Activated T-cell treated with anti-CD3 and anti-CD28 coated beads, Interleukin-2, amount 50 U/mL, for 4 hours (primary cell): ENCODE results near the gene VSX2. TPM values are rescaled to one million over a fixed set of nuclear protein-coding genes. Genes with fewer than 3 reads are reported as not detected.

Source experiments
- ATAC-seq, 2 donors: fragments of 200-7000 bp; cut with Tn5 transposase; one replicate each; pipeline ENCODE4 v1.10.0; 2021
- DNase-seq: peaks from one replicate; pipeline ENCODE4 v3.0.0-alpha.2; 2020
- H3K27me3 Mint-ChIP-seq: one replicate; pipeline ENCODE4 v1.8.0; 2021; ENCODE audit warnings: low read depth, mixed read lengths
- H3K36me3 Mint-ChIP-seq: one replicate; pipeline ENCODE4 v1.8.0; 2022; ENCODE audit warnings: mixed read lengths; ENCODE audit not compliant: insufficient read depth
- H3K4me1 Mint-ChIP-seq: one replicate; pipeline ENCODE4 v1.8.0; 2021; ENCODE audit warnings: low read depth, mixed read lengths
- H3K4me3 Mint-ChIP-seq: one replicate; pipeline ENCODE4 v1.8.0; 2021; ENCODE audit warnings: mild to moderate bottlenecking, moderate library complexity, mixed read lengths
- H3K9me3 Mint-ChIP-seq: one replicate; pipeline ENCODE4 v1.8.0; 2021; ENCODE audit warnings: mixed read lengths
- total RNA-seq, 3 donors: library from RNA; stranded (reverse); gene quantifications; one replicate each; pipeline ENCODE4 v1.2.1, GENCODE V29; 2021

Gene VSX2
- total RNA-seq, 3 donors from 2014 or later: not detected

GRCh38 chr14:74216671-74217070 lies 22.6 kb upstream of the VSX2 start:
- Mint-ChIP-seq H3K4me3 (no peak overlapping the region), H3K27me3 (peaks cover 19% of the 10 kb centered on the region), H3K36me3 (no peaks in the 10 kb centered on the region), H3K9me3 (no peaks in the 10 kb centered on the region), H3K4me1 (peaks cover 2% of the 10 kb centered on the region)
- ATAC-seq (no peak), DNase-seq (no peak)

- peak; percentile 95 to 98 for ATAC-seq
Measured at GRCh38 chr14:74217672-74218448, 21.4 kb upstream of the VSX2 start.

GRCh38 chr14:74218462-74218861 lies 20.8 kb upstream of the VSX2 start:
- Mint-ChIP-seq H3K4me3 (no peak overlapping the region), H3K27me3 (peaks cover 17% of the 10 kb centered on the region), H3K9me3 (no peaks in the 10 kb centered on the region), H3K36me3 (no peaks in the 10 kb centered on the region), H3K4me1 (peaks cover 2% of the 10 kb centered on the region)
- ATAC-seq (no peak), DNase-seq (no peak)

More at GRCh38 chr14:74217672-74218448, 21.4 kb upstream of the VSX2 start:
- Mint-ChIP-seq H3K9me3 (no peaks in the 10 kb centered on the region), H3K4me3 (peak overlapping the region; percentile 57), H3K27me3 (peaks cover 19% of the 10 kb centered on the region), H3K36me3 (no peaks in the 10 kb centered on the region), H3K4me1 (peaks cover 2% of the 10 kb centered on the region)
- peak; percentile 70 for DNase-seq

GRCh38 chr14:74219277-74220205 lies 19.7 kb upstream of the VSX2 start:
- H3K9me3 Mint-ChIP-seq: no peaks in the 10 kb centered on the region
- no peak for DNase-seq
- H3K27me3 Mint-ChIP-seq: peaks cover 18% of the 10 kb centered on the region
- ATAC-seq: no peak
- H3K36me3 Mint-ChIP-seq: no peaks in the 10 kb centered on the region
- H3K4me3 Mint-ChIP-seq: no peak overlapping the region
- H3K4me1 Mint-ChIP-seq: peaks cover 2% of the 10 kb centered on the region

- Mint-ChIP-seq H3K4me1 (peaks cover 2% of the 10 kb centered on the region), H3K4me3 (no peak overlapping the region), H3K27me3 (peaks cover 24% of the 10 kb centered on the region), H3K36me3 (no peaks in the 10 kb centered on the region), H3K9me3 (no peaks in the 10 kb centered on the region)
- DNase-seq (no peak), ATAC-seq (no peak)
Measured at GRCh38 chr14:74220991-74221390, 18.3 kb upstream of the VSX2 start.

- Mint-ChIP-seq H3K27me3 (peaks cover 24% of the 10 kb centered on the region), H3K9me3 (no peaks in the 10 kb centered on the region), H3K36me3 (no peaks in the 10 kb centered on the region), H3K4me1 (peaks cover 2% of the 10 kb centered on the region), H3K4me3 (no peak overlapping the region)
- DNase-seq (no peak), ATAC-seq (no peak)
Measured at GRCh38 chr14:74221741-74222140, 17.5 kb upstream of the VSX2 start.

GRCh38 chr14:74223016-74223415 lies 16.2 kb upstream of the VSX2 start:
- H3K36me3 Mint-ChIP-seq: no peaks in the 10 kb centered on the region
- ATAC-seq (no peak), DNase-seq (no peak)
- no peaks in the 10 kb centered on the region for H3K4me1 Mint-ChIP-seq
- no peak overlapping the region for H3K4me3 Mint-ChIP-seq
- H3K9me3 Mint-ChIP-seq: no peaks in the 10 kb centered on the region
- H3K27me3 Mint-ChIP-seq: peaks cover 19% of the 10 kb centered on the region

- ATAC-seq (no peak), DNase-seq (no peak)
- peaks cover 6% of the 10 kb centered on the region for H3K9me3 Mint-ChIP-seq
- no peaks in the 10 kb centered on the region for H3K36me3 Mint-ChIP-seq
- H3K4me3 Mint-ChIP-seq: no peak overlapping the region
- peaks cover 32% of the 10 kb centered on the region for H3K27me3 Mint-ChIP-seq
- no peaks in the 10 kb centered on the region for H3K4me1 Mint-ChIP-seq
Measured at GRCh38 chr14:74231784-74232183, 7.5 kb upstream of the VSX2 start.

GRCh38 chr14:74235017-74235416 lies 4.2 kb upstream of the VSX2 start:
- peaks cover 42% of the 10 kb centered on the region for H3K27me3 Mint-ChIP-seq
- H3K9me3 Mint-ChIP-seq: peaks cover 6% of the 10 kb centered on the region
- no peaks in the 10 kb centered on the region for H3K4me1 Mint-ChIP-seq
- no peak for ATAC-seq
- DNase-seq: no peak
- H3K36me3 Mint-ChIP-seq: no peaks in the 10 kb centered on the region
- no peak overlapping the region for H3K4me3 Mint-ChIP-seq

- H3K36me3 Mint-ChIP-seq: no peaks in the 10 kb centered on the region
- H3K27me3 Mint-ChIP-seq: peaks cover 56% of the 10 kb centered on the region
- DNase-seq (no peak), ATAC-seq (peak in 1 of 2 donors; percentile 26)
- no peak overlapping the region for H3K4me3 Mint-ChIP-seq
- H3K9me3 Mint-ChIP-seq: peaks cover under 1% of the 10 kb centered on the region
- peaks cover 21% of the 10 kb centered on the region for H3K4me1 Mint-ChIP-seq
Measured at GRCh38 chr14:74237441-74237840, 1.8 kb upstream of the VSX2 start.

- Mint-ChIP-seq H3K27me3 (peaks cover 72% of the 10 kb centered on the region), H3K4me3 (peak overlapping the region; percentile 61), H3K4me1 (peaks cover 22% of the 10 kb centered on the region), H3K9me3 (no peaks in the 10 kb centered on the region), H3K36me3 (no peaks in the 10 kb centered on the region)
- no peak for DNase-seq
- ATAC-seq: peak; percentile 23 to 34
Measured at GRCh38 chr14:74239848-74240793, 872 bp downstream of the VSX2 start.

GRCh38 chr14:74240794-74241651 lies 1.8 kb downstream of the VSX2 start:
- no peak for DNase-seq

GRCh38 chr14:74241652-74242017 lies 2.4 kb downstream of the VSX2 start:
- DNase-seq: no peak
- ATAC-seq: no peak
- peaks cover 82% of the 10 kb centered on the region for H3K27me3 Mint-ChIP-seq
- no peaks in the 10 kb centered on the region for H3K36me3 Mint-ChIP-seq
- H3K4me1 Mint-ChIP-seq: peaks cover 22% of the 10 kb centered on the region
- H3K4me3 Mint-ChIP-seq: peak overlapping the region; percentile 54
- H3K9me3 Mint-ChIP-seq: no peaks in the 10 kb centered on the region

More at GRCh38 chr14:74240794-74241651, 1.8 kb downstream of the VSX2 start:
- ATAC-seq: peak; percentile 34 to 47
- Mint-ChIP-seq H3K36me3 (no peaks in the 10 kb centered on the region), H3K27me3 (peaks cover 81% of the 10 kb centered on the region), H3K4me1 (peaks cover 22% of the 10 kb centered on the region), H3K9me3 (no peaks in the 10 kb centered on the region), H3K4me3 (peak overlapping the region; percentile 61)
